HepG2 (cell line): ENCODE measurements around the gene JPH4. TPM values are rescaled to one million over a fixed set of nuclear protein-coding genes. Genes with fewer than 3 reads are reported as not detected.

Experiments
- HIVEP1 ChIP-seq: sonication (generic); formaldehyde crosslinking; IDR thresholded peaks from 2 replicates; pipeline ENCODE4 v1.4.0; 2020; ENCODE audit warnings: mild to moderate bottlenecking, missing genetic modification reagents
- MAFF ChIP-seq: IDR thresholded peaks from 2 replicates; pipeline ENCODE4 v1.6.1; 2011; ENCODE audit warnings: low read depth, low read length, improper control_type of control experiment
- MAFG ChIP-seq: sonication (generic); formaldehyde crosslinking; IDR thresholded peaks from 2 replicates; pipeline ENCODE4 v1.5.1; 2020; ENCODE audit warnings: mild to moderate bottlenecking, missing genetic modification reagents
- SIX4 ChIP-seq: sonication (generic); formaldehyde crosslinking; IDR thresholded peaks from 2 replicates; pipeline ENCODE4 v1.4.0; 2020; ENCODE audit warnings: missing genetic modification reagents
- TBX2 ChIP-seq: sonication (generic); formaldehyde crosslinking; IDR thresholded peaks from 2 replicates; pipeline ENCODE4 v1.5.0; 2020; ENCODE audit warnings: missing genetic modification reagents, mild to moderate bottlenecking, borderline replicate concordance
- ZNF552 ChIP-seq: sonication (generic); formaldehyde crosslinking; IDR thresholded peaks from 2 replicates; pipeline ENCODE4 v1.9.0; 2022; ENCODE audit warnings: missing genetic modification reagents, mild to moderate bottlenecking, borderline replicate concordance
- ZNF558 ChIP-seq: sonication (generic); formaldehyde crosslinking; IDR thresholded peaks from 2 replicates; pipeline ENCODE4 v1.9.0; 2022; ENCODE audit warnings: mild to moderate bottlenecking, missing genetic modification reagents, borderline replicate concordance
- polyA plus RNA-seq, 8 experiments: library from polyadenylated mRNA; depleted of rRNA in 3 of 8; stranded (reverse) in 7 of 8; unstranded in 1 of 8; fragments of >200 nt; fragmentation: Illumina TruSeq in 4 of 8; extraction: Trizol in 4 of 8; gene quantifications; 2 replicates each; pipeline versions ENCODE4 v1.2.1 to v1.2.3, GENCODE V29; 2011 to 2016; ENCODE audit warnings: low read depth in 4 of 8, missing spikeins in 1 of 8, mixed read lengths in 1 of 8; ENCODE audit not compliant: insufficient read depth in 1 of 8
- total RNA-seq, 5 experiments: library from RNA; depleted of rRNA; stranded (reverse); fragments of >200 nt; fragmentation: Illumina TruSeq; extraction: Trizol; gene quantifications; 2 replicates each; pipeline ENCODE4 v1.2.3, GENCODE V29; 2016; ENCODE audit warnings: low read depth in 1 of 5
- TF ChIP-seq, protein P1 (sequence below): sonication (generic); formaldehyde crosslinking; IDR thresholded peaks from 2 replicates; pipeline ENCODE4 v1.4.0; 2020; ENCODE audit warnings: mild to moderate bottlenecking, missing genetic modification reagents
- TF ChIP-seq, protein P2 (sequence below): IDR thresholded peaks from 2 replicates; pipeline ENCODE4 v1.6.1; 2012; ENCODE audit warnings: low read depth, low read length, improper control_type of control experiment
- TF ChIP-seq, protein P3 (sequence below), 2 experiments: fragments of 450-650 bp in 1 of 2; sonication (generic) in 1 of 2; formaldehyde crosslinking in 1 of 2; IDR thresholded peaks; 2 replicates each; pipeline versions ENCODE4 v1.6.1 to v1.8.0; 2016 to 2022; ENCODE audit warnings: antibody characterized with exemption in 1 of 2, mild to moderate bottlenecking in 1 of 2, missing genetic modification reagents in 1 of 2
- TF ChIP-seq, protein P4 (sequence below): sonication (generic); formaldehyde crosslinking; conservative IDR thresholded peaks from 2 replicates; pipeline ENCODE4 v1.4.0; 2020; ENCODE audit warnings: missing genetic modification reagents

The JPH4 gene
- total and polyA plus RNA-seq, 2 of the 13 experiments (the other 11 are each of a cell fraction or from before 2014, with no cell fraction given) = 0.08 to 0.22 TPM

DNA sequence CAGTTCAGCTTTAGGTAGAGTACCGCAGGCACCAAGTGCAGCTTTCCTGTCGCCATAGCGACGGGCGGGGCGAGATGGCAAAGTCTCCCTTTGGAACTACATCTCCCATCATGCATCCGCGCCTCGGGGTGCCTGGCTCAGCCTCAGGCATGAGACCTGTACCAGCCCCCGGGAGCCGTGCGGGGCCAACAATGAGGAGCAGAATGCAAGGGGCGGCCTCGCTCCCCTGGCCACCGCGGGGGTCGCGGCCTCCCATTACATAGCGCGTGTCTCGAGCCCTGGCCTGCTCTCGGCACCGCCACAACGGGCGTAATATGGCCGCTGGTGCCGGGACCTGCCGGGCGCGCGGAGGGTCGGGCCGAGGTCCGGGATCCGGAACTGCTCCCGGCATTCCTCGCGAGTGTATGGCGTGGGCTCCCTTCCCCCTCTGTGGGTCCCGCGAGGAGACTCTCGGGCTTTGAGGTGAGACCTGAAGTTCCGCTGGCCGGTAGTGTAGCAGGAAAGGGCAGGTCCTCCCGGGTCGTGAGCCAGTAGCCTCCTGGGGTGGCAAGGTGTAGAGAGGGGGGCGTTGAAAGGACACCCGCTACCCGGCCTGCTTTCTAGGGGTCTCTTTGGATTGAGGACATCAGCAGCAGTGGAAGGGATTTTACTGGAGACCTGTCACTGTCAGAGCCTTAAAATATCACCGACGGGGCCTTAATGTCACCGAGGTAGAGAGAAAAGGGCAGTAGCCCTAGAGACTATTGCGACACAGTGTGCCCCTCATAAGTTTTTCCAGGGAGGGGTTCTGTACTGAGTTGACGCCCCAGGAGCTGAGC, 22.5 kb downstream of the JPH4 start, which contains the start of gene THTPA (continued):
- TF ChIP-seq, protein P1, sequence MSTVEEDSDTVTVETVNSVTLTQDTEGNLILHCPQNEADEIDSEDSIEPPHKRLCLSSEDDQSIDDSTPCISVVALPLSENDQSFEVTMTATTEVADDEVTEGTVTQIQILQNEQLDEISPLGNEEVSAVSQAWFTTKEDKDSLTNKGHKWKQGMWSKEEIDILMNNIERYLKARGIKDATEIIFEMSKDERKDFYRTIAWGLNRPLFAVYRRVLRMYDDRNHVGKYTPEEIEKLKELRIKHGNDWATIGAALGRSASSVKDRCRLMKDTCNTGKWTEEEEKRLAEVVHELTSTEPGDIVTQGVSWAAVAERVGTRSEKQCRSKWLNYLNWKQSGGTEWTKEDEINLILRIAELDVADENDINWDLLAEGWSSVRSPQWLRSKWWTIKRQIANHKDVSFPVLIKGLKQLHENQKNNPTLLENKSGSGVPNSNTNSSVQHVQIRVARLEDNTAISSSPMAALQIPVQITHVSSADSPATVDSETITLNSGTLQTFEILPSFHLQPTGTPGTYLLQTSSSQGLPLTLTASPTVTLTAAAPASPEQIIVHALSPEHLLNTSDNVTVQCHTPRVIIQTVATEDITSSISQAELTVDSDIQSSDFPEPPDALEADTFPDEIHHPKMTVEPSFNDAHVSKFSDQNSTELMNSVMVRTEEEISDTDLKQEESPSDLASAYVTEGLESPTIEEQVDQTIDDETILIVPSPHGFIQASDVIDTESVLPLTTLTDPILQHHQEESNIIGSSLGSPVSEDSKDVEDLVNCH (CRISPR knock-in tag) = peak; percentile 86
- TF ChIP-seq TBX2 (CRISPR knock-in tag) (peak; percentile 96), SIX4 (peak; percentile 88), MAFG (CRISPR knock-in tag) (no peak), ZNF552 (peak; percentile 99), HIVEP1 (CRISPR knock-in tag) (peak; percentile 87), ZNF558 (CRISPR knock-in tag) (peak; percentile 100), MAFF (no peak; the same call in 1 of the 2 replicates)
- TF ChIP-seq, protein P2, sequence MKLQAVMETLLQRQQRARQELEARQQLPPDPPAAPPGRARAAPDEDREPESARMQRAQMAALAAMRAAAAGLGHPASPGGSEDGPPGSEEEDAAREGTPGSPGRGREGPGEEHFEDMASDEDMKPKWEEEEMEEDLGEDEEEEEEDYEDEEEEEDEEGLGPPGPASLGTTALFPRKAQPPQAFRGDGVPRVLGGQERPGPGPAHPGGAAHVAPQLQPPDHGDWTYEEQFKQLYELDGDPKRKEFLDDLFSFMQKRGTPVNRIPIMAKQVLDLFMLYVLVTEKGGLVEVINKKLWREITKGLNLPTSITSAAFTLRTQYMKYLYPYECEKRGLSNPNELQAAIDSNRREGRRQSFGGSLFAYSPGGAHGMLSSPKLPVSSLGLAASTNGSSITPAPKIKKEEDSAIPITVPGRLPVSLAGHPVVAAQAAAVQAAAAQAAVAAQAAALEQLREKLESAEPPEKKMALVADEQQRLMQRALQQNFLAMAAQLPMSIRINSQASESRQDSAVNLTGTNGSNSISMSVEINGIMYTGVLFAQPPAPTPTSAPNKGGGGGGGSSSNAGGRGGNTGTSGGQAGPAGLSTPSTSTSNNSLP = no peak; the same call in 1 of the 2 replicates
- TF ChIP-seq, protein P3, sequence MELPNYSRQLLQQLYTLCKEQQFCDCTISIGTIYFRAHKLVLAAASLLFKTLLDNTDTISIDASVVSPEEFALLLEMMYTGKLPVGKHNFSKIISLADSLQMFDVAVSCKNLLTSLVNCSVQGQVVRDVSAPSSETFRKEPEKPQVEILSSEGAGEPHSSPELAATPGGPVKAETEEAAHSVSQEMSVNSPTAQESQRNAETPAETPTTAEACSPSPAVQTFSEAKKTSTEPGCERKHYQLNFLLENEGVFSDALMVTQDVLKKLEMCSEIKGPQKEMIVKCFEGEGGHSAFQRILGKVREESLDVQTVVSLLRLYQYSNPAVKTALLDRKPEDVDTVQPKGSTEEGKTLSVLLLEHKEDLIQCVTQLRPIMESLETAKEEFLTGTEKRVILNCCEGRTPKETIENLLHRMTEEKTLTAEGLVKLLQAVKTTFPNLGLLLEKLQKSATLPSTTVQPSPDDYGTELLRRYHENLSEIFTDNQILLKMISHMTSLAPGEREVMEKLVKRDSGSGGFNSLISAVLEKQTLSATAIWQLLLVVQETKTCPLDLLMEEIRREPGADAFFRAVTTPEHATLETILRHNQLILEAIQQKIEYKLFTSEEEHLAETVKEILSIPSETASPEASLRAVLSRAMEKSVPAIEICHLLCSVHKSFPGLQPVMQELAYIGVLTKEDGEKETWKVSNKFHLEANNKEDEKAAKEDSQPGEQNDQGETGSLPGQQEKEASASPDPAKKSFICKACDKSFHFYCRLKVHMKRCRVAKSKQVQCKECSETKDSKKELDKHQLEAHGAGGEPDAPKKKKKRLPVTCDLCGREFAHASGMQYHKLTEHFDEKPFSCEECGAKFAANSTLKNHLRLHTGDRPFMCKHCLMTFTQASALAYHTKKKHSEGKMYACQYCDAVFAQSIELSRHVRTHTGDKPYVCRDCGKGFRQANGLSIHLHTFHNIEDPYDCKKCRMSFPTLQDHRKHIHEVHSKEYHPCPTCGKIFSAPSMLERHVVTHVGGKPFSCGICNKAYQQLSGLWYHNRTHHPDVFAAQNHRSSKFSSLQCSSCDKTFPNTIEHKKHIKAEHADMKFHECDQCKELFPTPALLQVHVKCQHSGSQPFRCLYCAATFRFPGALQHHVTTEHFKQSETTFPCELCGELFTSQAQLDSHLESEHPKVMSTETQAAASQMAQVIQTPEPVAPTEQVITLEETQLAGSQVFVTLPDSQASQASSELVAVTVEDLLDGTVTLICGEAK (IDR thresholded peaks at IDR 0.05) = no peak
- TF ChIP-seq, protein P3 (CRISPR knock-in tag; IDR thresholded peaks at IDR 0.05) = peak; percentile 97
- TF ChIP-seq, protein P4, sequence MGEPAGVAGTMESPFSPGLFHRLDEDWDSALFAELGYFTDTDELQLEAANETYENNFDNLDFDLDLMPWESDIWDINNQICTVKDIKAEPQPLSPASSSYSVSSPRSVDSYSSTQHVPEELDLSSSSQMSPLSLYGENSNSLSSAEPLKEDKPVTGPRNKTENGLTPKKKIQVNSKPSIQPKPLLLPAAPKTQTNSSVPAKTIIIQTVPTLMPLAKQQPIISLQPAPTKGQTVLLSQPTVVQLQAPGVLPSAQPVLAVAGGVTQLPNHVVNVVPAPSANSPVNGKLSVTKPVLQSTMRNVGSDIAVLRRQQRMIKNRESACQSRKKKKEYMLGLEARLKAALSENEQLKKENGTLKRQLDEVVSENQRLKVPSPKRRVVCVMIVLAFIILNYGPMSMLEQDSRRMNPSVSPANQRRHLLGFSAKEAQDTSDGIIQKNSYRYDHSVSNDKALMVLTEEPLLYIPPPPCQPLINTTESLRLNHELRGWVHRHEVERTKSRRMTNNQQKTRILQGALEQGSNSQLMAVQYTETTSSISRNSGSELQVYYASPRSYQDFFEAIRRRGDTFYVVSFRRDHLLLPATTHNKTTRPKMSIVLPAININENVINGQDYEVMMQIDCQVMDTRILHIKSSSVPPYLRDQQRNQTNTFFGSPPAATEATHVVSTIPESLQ (CRISPR knock-in tag) = no peak; the same call in 1 of the 2 replicates
